ENCODE measurements around the gene SULT2A1.

SULT2A1 gene

GRCh38 chr19:47821460-47822020 is 64.6 kb downstream of the SULT2A1 start, which contains the start of gene CRX:
Gene CRX (plus strand): TSS chr19:47821937. CDS start chr19:47834444, 12,507 bp downstream.
- H3K4me3 ChIP-seq (replicated peaks; ENCODE audit: low read depth, low read length), result no peak within 1 kb of the TSS
- DNase-seq (ENCODE audit: extremely low read depth, low read depth), result no peak
- no peak for TF ChIP-seq CTCF (IDR thresholded peaks at IDR 0.05; ENCODE audit: low read depth, low read length, missing control alignments)
